Mucosa of rectum (tissue), 2 donors: ENCODE data around the gene TEAD3.
A peak's percentile ranks its signal among the peaks of the same experiment; 100 is the strongest.

Source experiments
- H3K27ac ChIP-seq, 2 donors: one replicate each; pipeline ENCODE4 v1.7.0; 2013; ENCODE audit warnings: inconsistent platforms in 2 of 2, low read depth in 2 of 2, low read length in 2 of 2
- H3K27me3 ChIP-seq, 2 donors: one replicate each; pipeline ENCODE4 v1.7.0; 2013; ENCODE audit warnings: low read length in 2 of 2; ENCODE audit not compliant: control insufficient read depth in 2 of 2, insufficient read depth in 2 of 2
- H3K36me3 ChIP-seq, 2 donors: one replicate each; pipeline ENCODE4 v1.7.0; 2013; ENCODE audit warnings: low read length in 2 of 2; ENCODE audit not compliant: control insufficient read depth in 2 of 2, insufficient read depth in 2 of 2
- H3K4me1 ChIP-seq, 2 donors: one replicate each; pipeline ENCODE4 v1.7.0; 2013; ENCODE audit warnings: low read length in 2 of 2, mild to moderate bottlenecking in 1 of 2; ENCODE audit not compliant: control insufficient read depth in 2 of 2, insufficient read depth in 2 of 2
- H3K4me3 ChIP-seq, 2 donors: one replicate each; pipeline ENCODE4 v1.7.0; 2013; ENCODE audit warnings: low read length in 2 of 2
- H3K9ac ChIP-seq, 2 donors: one replicate each; pipeline ENCODE4 v1.7.0; 2013; ENCODE audit warnings: low read length in 2 of 2, low read depth in 1 of 2, mild to moderate bottlenecking in 1 of 2
- H3K9me3 ChIP-seq, 2 donors: one replicate each; pipeline ENCODE4 v1.7.0; 2013; ENCODE audit warnings: low read length in 2 of 2; ENCODE audit not compliant: control insufficient read depth in 2 of 2
- donor health status: healthy.
- donor health status: Normal muscosa, but diverticular disease.

Gene TEAD3

GRCh38 chr6:35478259-35478658 is 18.6 kb downstream of the TEAD3 start:
- no peak overlapping the region for H3K27ac ChIP-seq
- no peaks in the 10 kb centered on the region for H3K4me1 ChIP-seq
- H3K4me3 ChIP-seq: no peak overlapping the region
- H3K9ac ChIP-seq: no peak overlapping the region
- peaks cover 20 to 23% of the 10 kb centered on the region in 2 donors for H3K36me3 ChIP-seq
- no peaks in the 10 kb centered on the region for H3K27me3 ChIP-seq
- no peaks in the 10 kb centered on the region for H3K9me3 ChIP-seq

- no peaks in the 10 kb centered on the region for H3K27me3 ChIP-seq
- no peak overlapping the region for H3K4me3 ChIP-seq
- no peak overlapping the region for H3K9ac ChIP-seq
- no peaks in the 10 kb centered on the region for H3K9me3 ChIP-seq
- H3K36me3 ChIP-seq: peaks cover 20 to 26% of the 10 kb centered on the region in 2 donors
- no peak overlapping the region for H3K27ac ChIP-seq
- no peaks in the 10 kb centered on the region for H3K4me1 ChIP-seq
These were observed 19.2 kb downstream of the TEAD3 start for GRCh38 chr6:35477551-35478179.

- no peaks in the 10 kb centered on the region for H3K27me3 ChIP-seq
- H3K9me3 ChIP-seq: no peaks in the 10 kb centered on the region
- no peak overlapping the region for H3K4me3 ChIP-seq
- H3K4me1 ChIP-seq: no peaks in the 10 kb centered on the region
- H3K36me3 ChIP-seq: peaks cover 25 to 28% of the 10 kb centered on the region in 2 donors
- H3K27ac ChIP-seq: no peak overlapping the region
- H3K9ac ChIP-seq: no peak overlapping the region
These were observed 19.9 kb downstream of the TEAD3 start for GRCh38 chr6:35477028-35477427.

GRCh38 chr6:35476004-35476403 is 20.9 kb downstream of the TEAD3 start:
- Histone ChIP-seq H3K4me1 (peaks cover 0 to 3% of the 10 kb centered on the region in 2 donors), H3K36me3 (peaks cover 27 to 29% of the 10 kb centered on the region in 2 donors)

GRCh38 chr6:35475573-35475972 is 21.3 kb downstream of the TEAD3 start:
- Histone ChIP-seq H3K36me3 (peaks cover 25 to 34% of the 10 kb centered on the region in 2 donors), H3K9me3 (no peaks in the 10 kb centered on the region), H3K27me3 (no peaks in the 10 kb centered on the region), H3K9ac (no peak overlapping the region), H3K4me3 (no peak overlapping the region), H3K4me1 (peaks cover 1 to 4% of the 10 kb centered on the region in 2 donors), H3K27ac (no peak overlapping the region)

More at GRCh38 chr6:35476004-35476403, 20.9 kb downstream of the TEAD3 start:
- H3K9ac ChIP-seq: no peak overlapping the region
- no peaks in the 10 kb centered on the region for H3K9me3 ChIP-seq
- H3K4me3 ChIP-seq: no peak overlapping the region
- no peaks in the 10 kb centered on the region for H3K27me3 ChIP-seq
- H3K27ac ChIP-seq: no peak overlapping the region

- Histone ChIP-seq H3K4me1 (peaks cover 7 to 8% of the 10 kb centered on the region in 2 donors), H3K9me3 (no peaks in the 10 kb centered on the region), H3K27ac (no peak overlapping the region), H3K9ac (no peak overlapping the region), H3K4me3 (no peak overlapping the region), H3K27me3 (no peaks in the 10 kb centered on the region), H3K36me3 (peaks cover 29 to 38% of the 10 kb centered on the region in 2 donors)
These were observed 21.8 kb downstream of the TEAD3 start for GRCh38 chr6:35474942-35475570.

GRCh38 chr6:35474131-35474941 is 22.5 kb downstream of the TEAD3 start:
- H3K4me1 ChIP-seq: peaks cover 9 to 14% of the 10 kb centered on the region in 2 donors
- H3K27ac ChIP-seq: no peak overlapping the region
- no peak overlapping the region for H3K4me3 ChIP-seq
- H3K36me3 ChIP-seq: peaks cover 35 to 42% of the 10 kb centered on the region in 2 donors
- no peaks in the 10 kb centered on the region for H3K27me3 ChIP-seq
- H3K9me3 ChIP-seq: no peaks in the 10 kb centered on the region
- no peak overlapping the region for H3K9ac ChIP-seq

GRCh38 chr6:35473850-35474130 is 23.1 kb downstream of the TEAD3 start:
- Histone ChIP-seq H3K4me1 (peaks cover 11 to 15% of the 10 kb centered on the region in 2 donors), H3K9me3 (no peaks in the 10 kb centered on the region), H3K9ac (no peak overlapping the region), H3K36me3 (peaks cover 35 to 40% of the 10 kb centered on the region in 2 donors), H3K4me3 (no peak overlapping the region), H3K27ac (no peak overlapping the region), H3K27me3 (no peaks in the 10 kb centered on the region)

GRCh38 chr6:35473075-35473849 is 23.6 kb downstream of the TEAD3 start:
- Histone ChIP-seq H3K27ac (no peak overlapping the region), H3K27me3 (no peaks in the 10 kb centered on the region), H3K36me3 (peaks cover 32 to 37% of the 10 kb centered on the region in 2 donors), H3K4me3 (no peak overlapping the region), H3K9ac (peak overlapping the region in 1 of 2 donors; percentile 17), H3K9me3 (no peaks in the 10 kb centered on the region), H3K4me1 (peaks cover 11 to 15% of the 10 kb centered on the region in 2 donors)
